Stimulated activated naive CD8-positive, alpha-beta T cell treated with anti-CD3 and anti-CD28 coated beads, Interleukin-15, amount 100 ng/mL, for 72 hours (primary cell): ENCODE results near the gene NMNAT2.
A peak's percentile ranks its signal among the peaks of the same experiment; 100 is the strongest.

Experiments used
- ATAC-seq: fragments of 150-1000 bp; cut with Tn5 transposase; 2 replicates; pipeline ENCODE4 v1.10.0; 2021; ENCODE audit warnings: mild to moderate bottlenecking, moderate library complexity
- DNase-seq, 2 donors: peaks; one replicate each; pipeline ENCODE4 v3.0.0; 2021 to 2022
- H3K27ac Mint-ChIP-seq, 2 donors: one replicate each; pipeline ENCODE4 v1.8.0; 2022; ENCODE audit warnings: mild to moderate bottlenecking in 2 of 2, mixed read lengths in 2 of 2, moderate library complexity in 2 of 2
- H3K27me3 Mint-ChIP-seq: one replicate; pipeline ENCODE4 v1.8.0; 2022; ENCODE audit warnings: mixed read lengths
- H3K4me1 Mint-ChIP-seq: one replicate; pipeline ENCODE4 v1.8.0; 2022; ENCODE audit warnings: mild to moderate bottlenecking, mixed read lengths
- H3K4me3 Mint-ChIP-seq, 2 donors: one replicate each; pipeline ENCODE4 v1.8.0; 2022; ENCODE audit warnings: mild to moderate bottlenecking in 2 of 2, mixed read lengths in 2 of 2, moderate library complexity in 1 of 2
- H3K9me3 Mint-ChIP-seq, 2 donors: one replicate each; pipeline ENCODE4 v1.8.0; 2022; ENCODE audit warnings: mixed read lengths in 2 of 2

NMNAT2 gene

GRCh38 chr1:183239793-183240525 is 178.2 kb downstream of the NMNAT2 start:
- no peak for ATAC-seq
- no peak overlapping the region for H3K27ac Mint-ChIP-seq
- no peak for DNase-seq

GRCh38 chr1:183239220-183239742 is 178.9 kb downstream of the NMNAT2 start:
- Mint-ChIP-seq H3K4me1 (no peaks in the 10 kb centered on the region), H3K27me3 (peaks cover 7% of the 10 kb centered on the region), H3K4me3 (no peak overlapping the region), H3K9me3 (no peaks in the 10 kb centered on the region), H3K27ac (no peak overlapping the region)
- DNase-seq = no peak
- no peak for ATAC-seq

More at GRCh38 chr1:183239793-183240525, 178.2 kb downstream of the NMNAT2 start:
- Mint-ChIP-seq H3K4me1 (no peaks in the 10 kb centered on the region), H3K4me3 (no peak overlapping the region), H3K9me3 (no peaks in the 10 kb centered on the region), H3K27me3 (peaks cover 7% of the 10 kb centered on the region)

GRCh38 chr1:183238071-183238470 is 180.1 kb downstream of the NMNAT2 start:
- no peak for DNase-seq
- no peak overlapping the region for H3K27ac Mint-ChIP-seq
- ATAC-seq = no peak
- H3K4me1 Mint-ChIP-seq = no peaks in the 10 kb centered on the region
- peaks cover 7% of the 10 kb centered on the region for H3K27me3 Mint-ChIP-seq
- H3K9me3 Mint-ChIP-seq = no peaks in the 10 kb centered on the region
- no peak overlapping the region for H3K4me3 Mint-ChIP-seq

- no peaks in the 10 kb centered on the region for H3K4me1 Mint-ChIP-seq
- no peak overlapping the region for H3K4me3 Mint-ChIP-seq
- DNase-seq (no peak), ATAC-seq (no peak)
- H3K27ac Mint-ChIP-seq = no peak overlapping the region
- no peaks in the 10 kb centered on the region for H3K9me3 Mint-ChIP-seq
- peaks cover 7% of the 10 kb centered on the region for H3K27me3 Mint-ChIP-seq
Observed at GRCh38 chr1:183237046-183237445, 181.1 kb downstream of the NMNAT2 start.

GRCh38 chr1:183236158-183236725 is 181.9 kb downstream of the NMNAT2 start:
- no peak overlapping the region for H3K4me3 Mint-ChIP-seq
- H3K27me3 Mint-ChIP-seq = peaks cover 1% of the 10 kb centered on the region
- H3K4me1 Mint-ChIP-seq = no peaks in the 10 kb centered on the region
- no peaks in the 10 kb centered on the region for H3K9me3 Mint-ChIP-seq
- ATAC-seq (no peak), DNase-seq (no peak)
- no peak overlapping the region for H3K27ac Mint-ChIP-seq

GRCh38 chr1:183235503-183235902 is 182.7 kb downstream of the NMNAT2 start:
- Mint-ChIP-seq H3K4me3 (no peak overlapping the region), H3K27ac (no peak overlapping the region), H3K9me3 (no peaks in the 10 kb centered on the region), H3K27me3 (no peaks in the 10 kb centered on the region), H3K4me1 (no peaks in the 10 kb centered on the region)
- ATAC-seq (no peak), DNase-seq (no peak)

- H3K27ac Mint-ChIP-seq = no peak overlapping the region
- DNase-seq = no peak
Observed at GRCh38 chr1:183234660-183235476, 183.3 kb downstream of the NMNAT2 start.

GRCh38 chr1:183233113-183233512 is 185.1 kb downstream of the NMNAT2 start:
- no peak for ATAC-seq
- H3K27ac Mint-ChIP-seq = no peak overlapping the region
- H3K27me3 Mint-ChIP-seq = no peaks in the 10 kb centered on the region

More at GRCh38 chr1:183234660-183235476, 183.3 kb downstream of the NMNAT2 start:
- no peaks in the 10 kb centered on the region for H3K4me1 Mint-ChIP-seq
- H3K9me3 Mint-ChIP-seq = no peaks in the 10 kb centered on the region
- H3K4me3 Mint-ChIP-seq = no peak overlapping the region
- no peaks in the 10 kb centered on the region for H3K27me3 Mint-ChIP-seq
- ATAC-seq = no peak

GRCh38 chr1:183231545-183231944 is 186.6 kb downstream of the NMNAT2 start:
- peaks cover 12% of the 10 kb centered on the region for H3K4me1 Mint-ChIP-seq
- no peak overlapping the region for H3K4me3 Mint-ChIP-seq
- H3K9me3 Mint-ChIP-seq = no peaks in the 10 kb centered on the region
- DNase-seq (no peak), ATAC-seq (no peak)
- no peaks in the 10 kb centered on the region for H3K27me3 Mint-ChIP-seq
- no peak overlapping the region for H3K27ac Mint-ChIP-seq

More at GRCh38 chr1:183233113-183233512, 185.1 kb downstream of the NMNAT2 start:
- DNase-seq = no peak
- H3K9me3 Mint-ChIP-seq = no peaks in the 10 kb centered on the region
- no peaks in the 10 kb centered on the region for H3K4me1 Mint-ChIP-seq
- no peak overlapping the region for H3K4me3 Mint-ChIP-seq

GRCh38 chr1:183230413-183230812 is 187.8 kb downstream of the NMNAT2 start:
- no peaks in the 10 kb centered on the region for H3K27me3 Mint-ChIP-seq
- H3K4me1 Mint-ChIP-seq = peaks cover 13% of the 10 kb centered on the region
- DNase-seq = no peak
- H3K4me3 Mint-ChIP-seq = no peak overlapping the region
- H3K27ac Mint-ChIP-seq = no peak overlapping the region
- ATAC-seq = no peak
- H3K9me3 Mint-ChIP-seq = no peaks in the 10 kb centered on the region

GRCh38 chr1:183228347-183229220 is 189.6 kb downstream of the NMNAT2 start:
- H3K27ac Mint-ChIP-seq = no peak overlapping the region
- H3K4me3 Mint-ChIP-seq = no peak overlapping the region
- ATAC-seq = no peak
- no peaks in the 10 kb centered on the region for H3K9me3 Mint-ChIP-seq
- no peaks in the 10 kb centered on the region for H3K27me3 Mint-ChIP-seq
- H3K4me1 Mint-ChIP-seq = peaks cover 13% of the 10 kb centered on the region
- no peak for DNase-seq

GRCh38 chr1:183227422-183228346 is 190.5 kb downstream of the NMNAT2 start:
- peaks cover 13% of the 10 kb centered on the region for H3K4me1 Mint-ChIP-seq
- H3K27ac Mint-ChIP-seq = no peak overlapping the region
- DNase-seq = peak; percentile 33 to 41
- no peaks in the 10 kb centered on the region for H3K27me3 Mint-ChIP-seq
- ATAC-seq = peak; percentile 52
- no peak overlapping the region for H3K4me3 Mint-ChIP-seq
- H3K9me3 Mint-ChIP-seq = no peaks in the 10 kb centered on the region

- H3K4me3 Mint-ChIP-seq = peak overlapping the region; percentile 2 to 13
- no peaks in the 10 kb centered on the region for H3K9me3 Mint-ChIP-seq
- H3K4me1 Mint-ChIP-seq = peaks cover 13% of the 10 kb centered on the region
- H3K27ac Mint-ChIP-seq = peak overlapping the region in 1 of 2 donors; percentile 69
- DNase-seq = peak; percentile 6 to 41
- ATAC-seq = peak; percentile 78
- H3K27me3 Mint-ChIP-seq = no peaks in the 10 kb centered on the region
Observed at GRCh38 chr1:183226963-183227362, 191.2 kb downstream of the NMNAT2 start.

GRCh38 chr1:183226361-183226760 is 191.8 kb downstream of the NMNAT2 start:
- no peak overlapping the region for H3K27ac Mint-ChIP-seq
- H3K9me3 Mint-ChIP-seq = no peaks in the 10 kb centered on the region
- peaks cover 13% of the 10 kb centered on the region for H3K4me1 Mint-ChIP-seq
- no peak for DNase-seq
- no peaks in the 10 kb centered on the region for H3K27me3 Mint-ChIP-seq
- ATAC-seq = no peak
- peak overlapping the region in 1 of 2 donors; percentile 2 for H3K4me3 Mint-ChIP-seq
